Upper lobe of right lung (tissue), 1 donor: ENCODE data around the gene NIPAL3. TPM values are rescaled to one million over a fixed set of nuclear protein-coding genes. Genes with fewer than 3 reads are reported as not detected.

Source experiments
- ATAC-seq: fragments of 200-7000 bp; cut with Tn5 transposase; one replicate; pipeline ENCODE4 v1.9.1; 2020; ENCODE audit warnings: mild to moderate bottlenecking, moderate library complexity
- DNase-seq: peaks from one replicate; pipeline ENCODE4 v3.0.0-alpha.2; 2020
- H3K27ac ChIP-seq: fragments of 200-600 bp; one replicate; pipeline ENCODE4 v1.8.0; 2022
- H3K27me3 ChIP-seq: fragments of 200-600 bp; one replicate; pipeline ENCODE4 v1.8.0; 2022; ENCODE audit warnings: mild to moderate bottlenecking
- H3K36me3 ChIP-seq: fragments of 200-600 bp; one replicate; pipeline ENCODE4 v1.8.0; 2022
- H3K4me1 ChIP-seq: fragments of 200-600 bp; one replicate; pipeline ENCODE4 v1.8.0; 2022
- H3K4me3 ChIP-seq: fragments of 200-600 bp; one replicate; pipeline ENCODE4 v1.8.0; 2022; ENCODE audit warnings: mild to moderate bottlenecking
- H3K9me3 ChIP-seq: fragments of 200-600 bp; one replicate; pipeline ENCODE4 v1.8.0; 2022
- intact Hi-C: fragments of 100-400 bp; cut with DNase I; formaldehyde crosslinking; loops from one replicate; pipeline ENCODE4 v1.11.0; 2022
- total RNA-seq: library from RNA; stranded (reverse); fragmentation: NEBNext Ultra II Directional; extraction: Animal tissue kit (Norgen Biotek cat#: 25700); gene quantifications from one replicate; pipeline ENCODE4 v1.2.1, GENCODE V29; 2021
- TF ChIP-seq, protein P1 (sequence below): fragments of 200-600 bp; IDR thresholded peaks from one replicate; pipeline ENCODE4 v1.8.0; 2022; ENCODE audit warnings: antibody characterized with exemption
- donor health status: DM: no; HTN: yes; CAD: no; lungs with severe emphysema.

Gene NIPAL3
- total RNA-seq, 1 donor from 2014 or later = 37.8 TPM

DNA sequence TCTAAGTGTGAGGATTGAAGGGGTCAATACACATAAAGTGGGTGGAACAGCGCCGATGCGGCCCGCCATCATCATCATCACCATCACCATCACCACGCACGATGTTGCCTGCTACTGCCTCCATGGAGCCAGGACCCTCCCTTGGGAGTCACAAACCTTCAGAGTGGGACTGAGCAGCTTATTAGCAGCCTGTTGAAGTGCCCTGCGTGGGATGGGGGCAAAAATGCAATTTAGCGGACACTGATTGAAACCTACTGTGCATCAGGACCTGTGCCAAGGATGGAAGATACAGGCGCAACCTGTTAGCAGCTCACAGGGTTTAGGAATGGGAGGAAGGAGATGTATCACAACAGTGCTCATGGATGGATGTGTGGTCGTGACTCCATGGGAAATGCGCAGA is 28.7 kb upstream of the NIPAL3 start:
- H3K4me1 ChIP-seq = peaks cover 21% of the 10 kb centered on the region
- no peaks in the 10 kb centered on the region for H3K27me3 ChIP-seq
- H3K9me3 ChIP-seq = no peaks in the 10 kb centered on the region
- TF ChIP-seq, protein P1, sequence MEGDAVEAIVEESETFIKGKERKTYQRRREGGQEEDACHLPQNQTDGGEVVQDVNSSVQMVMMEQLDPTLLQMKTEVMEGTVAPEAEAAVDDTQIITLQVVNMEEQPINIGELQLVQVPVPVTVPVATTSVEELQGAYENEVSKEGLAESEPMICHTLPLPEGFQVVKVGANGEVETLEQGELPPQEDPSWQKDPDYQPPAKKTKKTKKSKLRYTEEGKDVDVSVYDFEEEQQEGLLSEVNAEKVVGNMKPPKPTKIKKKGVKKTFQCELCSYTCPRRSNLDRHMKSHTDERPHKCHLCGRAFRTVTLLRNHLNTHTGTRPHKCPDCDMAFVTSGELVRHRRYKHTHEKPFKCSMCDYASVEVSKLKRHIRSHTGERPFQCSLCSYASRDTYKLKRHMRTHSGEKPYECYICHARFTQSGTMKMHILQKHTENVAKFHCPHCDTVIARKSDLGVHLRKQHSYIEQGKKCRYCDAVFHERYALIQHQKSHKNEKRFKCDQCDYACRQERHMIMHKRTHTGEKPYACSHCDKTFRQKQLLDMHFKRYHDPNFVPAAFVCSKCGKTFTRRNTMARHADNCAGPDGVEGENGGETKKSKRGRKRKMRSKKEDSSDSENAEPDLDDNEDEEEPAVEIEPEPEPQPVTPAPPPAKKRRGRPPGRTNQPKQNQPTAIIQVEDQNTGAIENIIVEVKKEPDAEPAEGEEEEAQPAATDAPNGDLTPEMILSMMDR = no peak
- no peak overlapping the region for H3K4me3 ChIP-seq
- no peak for DNase-seq
- no peak overlapping the region for H3K27ac ChIP-seq
- H3K36me3 ChIP-seq = no peaks in the 10 kb centered on the region
- intact Hi-C loops = no loop called here
- no peak for ATAC-seq

DNA sequence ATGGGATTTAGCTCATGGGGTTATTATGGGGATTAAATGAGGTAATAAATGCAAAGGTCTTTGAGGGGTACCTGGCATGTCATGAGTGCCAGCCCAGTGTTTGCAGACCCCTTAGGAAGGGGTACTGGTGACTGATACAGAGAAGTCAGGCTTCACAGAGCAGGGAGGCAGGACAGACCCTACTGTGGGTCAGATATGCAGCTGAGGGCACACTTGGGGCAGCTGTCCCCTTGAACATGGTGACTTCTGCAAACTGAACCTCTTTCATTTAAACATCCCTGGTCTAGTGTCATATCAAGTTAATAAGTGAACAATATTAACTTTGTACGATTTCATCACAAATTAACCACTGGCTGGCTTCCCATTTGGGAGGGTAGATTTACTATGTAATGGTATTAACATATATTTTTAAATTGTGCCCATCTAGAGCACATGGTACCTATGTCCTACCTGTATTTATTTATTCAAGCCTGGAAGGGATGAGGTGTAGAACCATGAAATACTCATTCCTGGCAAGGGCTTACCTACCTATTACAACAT is 27.9 kb upstream of the NIPAL3 start:
- Histone ChIP-seq H3K36me3 (no peaks in the 10 kb centered on the region), H3K27me3 (no peaks in the 10 kb centered on the region), H3K4me1 (peaks cover 28% of the 10 kb centered on the region), H3K4me3 (no peak overlapping the region), H3K9me3 (no peaks in the 10 kb centered on the region), H3K27ac (no peak overlapping the region)
- TF ChIP-seq, protein P1 = no peak
- intact Hi-C loops = no loop called here
- ATAC-seq (no peak), DNase-seq (no peak)

DNA sequence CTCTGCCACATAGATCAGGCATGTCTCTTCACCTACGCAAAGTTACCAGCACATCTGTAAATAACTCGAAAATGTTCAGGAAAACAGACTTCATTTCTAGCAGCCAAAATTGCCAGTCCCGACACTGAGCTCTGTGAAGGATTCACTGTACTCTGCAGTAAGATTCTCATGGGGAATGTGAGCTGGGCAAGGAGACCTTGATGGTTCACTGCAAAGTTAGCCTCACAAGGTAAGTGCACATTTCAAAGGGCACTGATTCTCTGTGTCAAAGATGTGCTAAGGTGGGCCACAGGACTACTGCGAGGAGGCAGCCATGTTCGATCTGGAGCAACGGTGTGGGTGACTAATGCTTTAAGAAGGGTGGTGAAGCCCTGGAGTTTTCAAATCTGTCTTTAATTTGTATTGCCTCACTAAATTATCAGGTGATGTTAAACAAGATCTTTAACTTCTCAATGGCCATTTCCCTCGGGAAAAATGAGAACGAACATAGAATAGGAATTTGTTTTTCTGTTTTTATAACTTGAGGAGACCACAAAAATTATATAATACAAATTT is 27.2 kb upstream of the NIPAL3 start:
- no peak for ATAC-seq
- H3K27ac ChIP-seq = no peak overlapping the region
- H3K4me3 ChIP-seq = no peak overlapping the region
- H3K27me3 ChIP-seq = no peaks in the 10 kb centered on the region
- intact Hi-C loops = no loop called here
- peaks cover 28% of the 10 kb centered on the region for H3K4me1 ChIP-seq
- no peaks in the 10 kb centered on the region for H3K36me3 ChIP-seq
- no peaks in the 10 kb centered on the region for H3K9me3 ChIP-seq
- TF ChIP-seq, protein P1 = no peak
- DNase-seq = no peak

DNA sequence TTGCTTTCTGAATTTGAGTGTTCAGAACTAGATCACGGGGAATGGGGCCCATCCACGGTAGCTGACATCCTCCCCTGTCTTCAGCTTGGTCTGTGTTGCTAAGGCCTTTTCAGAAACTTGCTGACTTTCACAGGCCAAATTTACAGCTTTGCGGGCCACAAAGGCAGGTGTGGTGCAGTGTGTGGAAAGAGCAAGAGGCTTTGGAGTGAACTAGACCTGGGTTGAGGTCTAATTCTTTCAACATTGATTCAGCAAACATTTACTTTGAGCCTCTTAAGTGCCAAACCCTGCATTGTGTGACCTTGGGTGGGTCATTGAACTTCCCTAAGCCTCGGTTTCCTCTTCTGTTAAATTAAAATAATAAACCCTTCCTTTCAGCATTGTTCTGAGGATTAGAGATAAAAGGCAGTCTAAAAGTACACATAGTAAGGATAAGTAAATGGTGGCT is 26.3 kb upstream of the NIPAL3 start:
- ATAC-seq (no peak), DNase-seq (no peak)
- TF ChIP-seq, protein P1 = no peak
- H3K4me3 ChIP-seq = no peak overlapping the region
- peaks cover 23% of the 10 kb centered on the region for H3K4me1 ChIP-seq
- no peak overlapping the region for H3K27ac ChIP-seq
- no peaks in the 10 kb centered on the region for H3K27me3 ChIP-seq
- no peaks in the 10 kb centered on the region for H3K36me3 ChIP-seq
- no peaks in the 10 kb centered on the region for H3K9me3 ChIP-seq
- intact Hi-C loops = no loop called here

DNA sequence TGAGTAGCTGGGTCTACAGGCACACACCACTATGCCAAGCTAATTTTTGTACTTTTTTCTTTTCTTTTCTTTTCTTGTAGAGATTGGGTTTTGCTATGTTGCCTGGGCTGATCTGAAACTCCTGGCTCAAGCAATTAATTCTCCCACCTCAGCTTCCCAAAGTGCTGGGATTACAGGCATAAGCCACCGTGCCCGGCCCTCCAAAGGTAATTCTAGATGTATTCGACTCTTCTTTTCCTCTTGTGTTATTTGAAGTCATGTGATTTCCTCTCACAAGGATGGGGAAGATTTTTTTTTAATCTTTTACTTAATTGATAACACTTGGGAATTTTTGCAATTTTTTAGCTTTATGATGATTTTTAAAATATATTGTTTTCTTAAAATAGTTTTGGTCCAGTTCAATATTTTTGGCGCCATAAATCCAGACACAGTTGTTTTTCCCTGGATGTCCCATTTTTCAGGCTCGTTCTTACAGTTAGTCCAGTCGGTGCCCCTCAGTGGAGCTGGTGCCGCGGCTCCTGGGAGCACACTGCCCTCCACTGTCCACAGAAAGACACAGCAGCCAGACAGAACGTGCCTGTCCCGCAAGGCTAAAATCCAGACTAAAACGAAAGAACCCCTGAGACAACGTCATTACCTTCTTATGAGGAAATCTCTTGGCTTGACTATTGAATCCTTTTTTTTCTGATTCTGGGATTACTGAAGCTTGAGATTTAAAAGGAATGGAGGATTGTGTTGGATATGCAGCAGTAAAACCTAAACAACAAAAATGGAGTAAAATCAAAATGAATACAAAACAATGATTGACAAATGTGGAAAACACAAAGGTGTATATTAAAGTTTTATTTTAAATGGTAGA is 24.4 kb upstream of the NIPAL3 start:
- H3K4me1 ChIP-seq = peaks cover 14% of the 10 kb centered on the region
- H3K27ac ChIP-seq = peak overlapping the region; percentile 79
- no peaks in the 10 kb centered on the region for H3K9me3 ChIP-seq
- intact Hi-C loops = no loop called here
- H3K36me3 ChIP-seq = no peaks in the 10 kb centered on the region
- H3K4me3 ChIP-seq = peak overlapping the region; percentile 24
- DNase-seq (peak; percentile 85), ATAC-seq (peak; percentile 96)
- H3K27me3 ChIP-seq = no peaks in the 10 kb centered on the region
- TF ChIP-seq, protein P1 = peak; percentile 98
